Nephron progenitor cell (in vitro differentiated cells): Measurements from ENCODE around the gene UVRAG.

ENCODE experiments used
- DNase-seq: peaks from one replicate; pipeline ENCODE4 v3.0.0; 2021
- H3K27ac Mint-ChIP-seq: 2 replicates; pipeline ENCODE4 v1.8.0; 2021; ENCODE audit warnings: mild to moderate bottlenecking, moderate library complexity, mixed read lengths
- H3K27me3 Mint-ChIP-seq: 2 replicates; pipeline ENCODE4 v1.8.0; 2021; ENCODE audit warnings: mild to moderate bottlenecking, low read depth, mixed read lengths; ENCODE audit not compliant: poor library complexity
- H3K36me3 Mint-ChIP-seq: 2 replicates; pipeline ENCODE4 v1.8.0; 2021; ENCODE audit warnings: low read depth, mixed read lengths
- H3K4me1 Mint-ChIP-seq: 2 replicates; pipeline ENCODE4 v1.8.0; 2021; ENCODE audit warnings: mixed read lengths
- H3K4me3 Mint-ChIP-seq: 2 replicates; pipeline ENCODE4 v1.8.0; 2021; ENCODE audit warnings: mild to moderate bottlenecking, moderate library complexity, mixed read lengths
- H3K9me3 Mint-ChIP-seq: 2 replicates; pipeline ENCODE4 v1.8.0; 2021; ENCODE audit warnings: mild to moderate bottlenecking, moderate library complexity, mixed read lengths
- TF ChIP-seq, protein P1 (sequence below): fragments of 200-600 bp; sonication (generic); IDR thresholded peaks from 2 replicates; pipeline ENCODE4 v1.5.0; 2021; ENCODE audit warnings: antibody characterized with exemption

Gene UVRAG

DNA sequence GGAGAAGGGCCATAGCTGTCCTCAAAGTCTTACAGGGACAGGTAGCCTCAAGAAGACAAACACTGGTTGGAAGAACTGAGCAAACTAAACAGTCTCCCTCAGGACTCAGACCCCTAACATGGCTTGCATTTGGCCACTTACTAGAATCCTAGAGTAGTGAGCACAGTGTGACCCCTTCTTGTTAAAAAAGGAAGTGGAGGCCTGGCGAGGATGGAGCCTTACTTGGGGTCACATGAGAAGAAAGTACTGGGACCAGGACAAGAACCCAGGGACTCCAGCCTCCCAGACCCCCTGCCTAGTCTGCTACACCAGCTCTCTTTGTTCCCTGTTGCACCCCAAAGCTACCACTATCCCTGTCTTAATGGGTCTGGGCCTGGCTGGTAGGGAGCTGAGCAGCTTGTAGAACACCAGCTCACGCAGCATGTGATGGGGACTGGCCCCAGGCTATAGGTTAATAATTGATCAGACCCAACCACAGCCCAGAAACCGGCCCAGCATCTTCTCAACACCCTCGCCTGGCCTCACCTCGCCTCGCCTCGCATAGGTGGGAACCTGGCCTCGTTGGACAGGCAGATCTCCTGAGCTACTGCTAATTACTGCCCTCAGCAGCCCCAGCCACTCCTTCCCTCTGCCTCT lies 28.8 kb upstream of the UVRAG start:
- Mint-ChIP-seq H3K9me3 (no peaks in the 10 kb centered on the region), H3K4me3 (no peak overlapping the region), H3K27ac (no peak overlapping the region), H3K36me3 (no peaks in the 10 kb centered on the region), H3K27me3 (peaks cover 22% of the 10 kb centered on the region), H3K4me1 (no peaks in the 10 kb centered on the region)
- TF ChIP-seq, protein P1, sequence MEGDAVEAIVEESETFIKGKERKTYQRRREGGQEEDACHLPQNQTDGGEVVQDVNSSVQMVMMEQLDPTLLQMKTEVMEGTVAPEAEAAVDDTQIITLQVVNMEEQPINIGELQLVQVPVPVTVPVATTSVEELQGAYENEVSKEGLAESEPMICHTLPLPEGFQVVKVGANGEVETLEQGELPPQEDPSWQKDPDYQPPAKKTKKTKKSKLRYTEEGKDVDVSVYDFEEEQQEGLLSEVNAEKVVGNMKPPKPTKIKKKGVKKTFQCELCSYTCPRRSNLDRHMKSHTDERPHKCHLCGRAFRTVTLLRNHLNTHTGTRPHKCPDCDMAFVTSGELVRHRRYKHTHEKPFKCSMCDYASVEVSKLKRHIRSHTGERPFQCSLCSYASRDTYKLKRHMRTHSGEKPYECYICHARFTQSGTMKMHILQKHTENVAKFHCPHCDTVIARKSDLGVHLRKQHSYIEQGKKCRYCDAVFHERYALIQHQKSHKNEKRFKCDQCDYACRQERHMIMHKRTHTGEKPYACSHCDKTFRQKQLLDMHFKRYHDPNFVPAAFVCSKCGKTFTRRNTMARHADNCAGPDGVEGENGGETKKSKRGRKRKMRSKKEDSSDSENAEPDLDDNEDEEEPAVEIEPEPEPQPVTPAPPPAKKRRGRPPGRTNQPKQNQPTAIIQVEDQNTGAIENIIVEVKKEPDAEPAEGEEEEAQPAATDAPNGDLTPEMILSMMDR, result no peak
- no peak for DNase-seq

DNA sequence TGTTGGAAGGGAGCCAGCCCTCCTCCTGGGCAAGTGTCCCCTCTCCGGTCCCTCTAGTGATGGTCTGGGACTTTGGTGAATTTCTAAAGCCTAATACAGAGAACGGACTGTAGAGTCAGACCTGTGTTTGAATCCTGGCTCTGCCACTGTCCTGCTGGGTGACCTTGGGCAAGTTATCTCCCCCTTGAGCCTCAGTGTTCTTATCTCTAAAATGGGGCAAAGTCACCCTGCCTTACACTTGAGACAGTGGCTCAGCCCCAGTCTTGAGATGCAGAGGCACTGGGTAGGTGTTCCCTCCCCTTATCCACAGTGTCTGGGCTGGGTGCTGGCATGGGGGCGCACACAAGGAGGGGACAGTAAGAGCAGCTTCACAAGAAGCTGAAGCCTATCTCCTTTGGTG lies 25.5 kb upstream of the UVRAG start:
- TF ChIP-seq, protein P1, result no peak
- Mint-ChIP-seq H3K4me3 (no peak overlapping the region), H3K27ac (no peak overlapping the region), H3K4me1 (peaks cover 6% of the 10 kb centered on the region), H3K27me3 (peaks cover 26% of the 10 kb centered on the region), H3K36me3 (no peaks in the 10 kb centered on the region), H3K9me3 (no peaks in the 10 kb centered on the region)
- no peak for DNase-seq

DNA sequence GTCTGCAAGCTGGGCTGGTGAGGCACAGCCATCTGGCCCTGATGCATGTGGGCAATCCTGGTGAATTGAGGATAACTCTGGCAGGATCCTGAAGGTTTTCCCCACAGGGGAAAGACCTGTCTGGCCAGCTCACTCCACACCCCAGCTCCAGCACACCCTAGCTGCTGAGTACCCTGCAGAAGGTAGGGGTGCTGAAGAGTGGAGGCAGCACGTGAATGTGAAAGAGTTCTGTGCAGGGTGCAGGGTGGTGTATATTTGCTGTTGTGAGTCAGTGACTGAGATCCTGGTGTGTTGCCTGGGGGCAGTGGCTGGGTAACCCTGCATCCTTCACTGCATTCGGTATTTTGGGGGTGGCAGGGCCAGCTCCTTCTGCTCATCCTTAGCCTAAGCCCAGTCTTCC lies 24.0 kb upstream of the UVRAG start:
- Mint-ChIP-seq H3K4me1 (peaks cover 6% of the 10 kb centered on the region), H3K27ac (no peak overlapping the region), H3K4me3 (no peak overlapping the region), H3K36me3 (no peaks in the 10 kb centered on the region), H3K27me3 (peaks cover 23% of the 10 kb centered on the region), H3K9me3 (no peaks in the 10 kb centered on the region)
- no peak for DNase-seq
- TF ChIP-seq, protein P1, result no peak

DNA sequence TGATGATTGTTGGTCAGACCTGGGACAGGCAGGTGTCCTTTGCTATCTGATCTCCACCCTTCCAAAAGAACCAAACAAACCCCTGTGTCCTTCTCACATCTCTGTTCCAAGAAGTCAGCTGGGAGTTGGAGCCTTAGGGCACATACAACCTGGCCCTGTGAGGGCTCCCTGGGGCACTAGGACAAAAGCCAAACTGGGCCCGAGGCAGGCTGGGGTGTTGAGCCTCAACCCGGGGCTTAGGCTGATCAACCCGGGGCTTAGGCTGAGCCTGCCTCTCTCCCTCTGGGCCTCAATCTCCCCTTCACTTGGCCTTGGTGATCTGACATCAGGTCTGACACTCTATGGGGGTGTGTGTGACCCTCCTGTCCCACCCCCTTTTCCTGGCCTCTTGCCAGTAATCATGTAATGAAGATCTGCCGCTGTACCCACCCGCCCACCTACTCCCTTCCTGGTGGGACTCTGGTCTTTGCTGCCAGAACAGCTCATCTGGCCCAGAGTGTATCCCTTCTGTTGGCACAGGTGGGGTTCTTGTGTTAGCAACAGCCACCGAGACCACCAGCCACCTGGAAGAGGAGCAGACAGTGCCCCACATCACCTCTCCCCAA lies 22.8 kb upstream of the UVRAG start:
- Mint-ChIP-seq H3K4me1 (peaks cover 9% of the 10 kb centered on the region), H3K27me3 (peaks cover 23% of the 10 kb centered on the region), H3K9me3 (no peaks in the 10 kb centered on the region), H3K4me3 (no peak overlapping the region), H3K36me3 (no peaks in the 10 kb centered on the region), H3K27ac (no peak overlapping the region)
- no peak for DNase-seq
- TF ChIP-seq, protein P1, result no peak

DNA sequence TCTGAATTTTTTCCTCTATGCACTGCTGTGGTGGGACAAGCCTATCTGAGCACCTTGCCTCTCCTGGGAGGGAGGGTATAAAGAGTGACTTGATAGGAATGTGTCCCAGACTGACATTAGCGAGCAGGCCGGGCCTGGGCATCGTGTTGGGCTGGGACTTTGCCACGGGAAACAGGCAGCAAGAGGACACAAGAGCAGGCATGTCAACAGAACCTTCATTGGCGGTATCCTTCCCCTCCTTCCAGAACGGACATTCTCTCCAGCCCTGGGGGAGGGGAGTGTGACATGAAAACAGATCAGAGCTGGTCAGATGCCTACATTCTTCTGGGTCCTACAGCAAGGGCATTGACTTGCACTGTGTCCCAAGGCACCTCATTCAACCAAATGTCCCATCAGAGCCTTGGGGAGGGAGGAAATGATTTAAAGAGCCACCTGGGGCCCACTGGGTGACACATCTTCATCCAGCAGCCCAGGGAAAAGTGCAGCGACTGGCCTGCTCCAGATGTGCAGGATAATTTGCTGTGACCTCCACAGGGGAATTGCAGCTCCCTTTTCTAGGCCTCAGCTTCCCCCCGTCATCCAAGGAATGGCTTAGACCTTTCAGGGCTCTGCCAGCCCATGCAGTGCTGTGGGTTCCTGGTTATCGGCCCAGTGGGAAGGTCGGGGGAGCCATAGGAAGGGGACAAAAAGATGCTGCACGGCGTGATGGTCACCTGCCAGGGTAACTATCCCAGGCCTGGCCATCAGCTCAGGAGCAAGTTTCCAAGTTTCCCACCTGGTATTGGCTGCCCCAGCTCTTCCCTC lies 21.8 kb upstream of the UVRAG start:
- Mint-ChIP-seq H3K4me1 (peaks cover 12% of the 10 kb centered on the region), H3K4me3 (no peak overlapping the region), H3K9me3 (no peaks in the 10 kb centered on the region), H3K36me3 (no peaks in the 10 kb centered on the region), H3K27me3 (peaks cover 21% of the 10 kb centered on the region), H3K27ac (peak overlapping the region; percentile 29)
- TF ChIP-seq, protein P1, result no peak
- DNase-seq, result no peak
